ENCODE measurements around the gene ARHGAP45. TPM values are rescaled to one million over a fixed set of nuclear protein-coding genes. Genes with fewer than 3 reads are reported as not detected.

ARHGAP45 gene
- total and polyA plus RNA-seq, 2 donors from 2014 or later, result 11.8 to 50.0 TPM

GRCh38 chr19:1050989-1051788 is 15.8 kb upstream of the ARHGAP45 start:
- Histone ChIP-seq H3K9me3 (ENCODE audit: control insufficient read depth in 2 of 3, insufficient read depth in 1 of 3, low read length in 3 of 3) (peaks cover 0 to 2% (median 0%) of the 10 kb centered on the region in 3 donors), H3K4me3 (ENCODE audit: low read length in 3 of 3) (no peak overlapping the region), H3K27ac (ENCODE audit: low read depth in 2 of 2, low read length in 2 of 2) (no peak overlapping the region), H3K4me1 (ENCODE audit: control insufficient read depth in 2 of 3, insufficient read depth in 2 of 3, low read depth in 1 of 3, low read length in 3 of 3) (no peaks in the 10 kb centered on the region), H3K27me3 (ENCODE audit: control insufficient read depth, insufficient read depth, low read length) (no peaks in the 10 kb centered on the region), H3K36me3 (ENCODE audit: control insufficient read depth in 2 of 3, insufficient read depth in 3 of 3, low read length in 3 of 3) (no peaks in the 10 kb centered on the region), H3K9ac (ENCODE audit: low read length in 3 of 3) (no peak overlapping the region)
- intact Hi-C loops (cut with DNase I), result no loop called here
- FAIRE-seq (no peak), DNase-seq (peak in 1 of 5 donors; percentile 39)
- TF ChIP-seq CTCF (IDR thresholded peaks at IDR 0.05; ENCODE audit: borderline replicate concordance, extremely low read depth, insufficient read depth), result no peak

- DNase-seq (no peak), FAIRE-seq (no peak)
- Histone ChIP-seq H3K9ac (ENCODE audit: low read length in 3 of 3) (no peak overlapping the region), H3K4me1 (ENCODE audit: control insufficient read depth in 2 of 3, insufficient read depth in 2 of 3, low read depth in 1 of 3, low read length in 3 of 3) (no peaks in the 10 kb centered on the region), H3K9me3 (ENCODE audit: control insufficient read depth in 2 of 3, insufficient read depth in 1 of 3, low read length in 3 of 3) (peaks cover 0 to 8% (median 0%) of the 10 kb centered on the region in 3 donors), H3K4me3 (ENCODE audit: low read length in 3 of 3) (no peak overlapping the region), H3K36me3 (ENCODE audit: control insufficient read depth in 2 of 3, insufficient read depth in 3 of 3, low read length in 3 of 3) (no peaks in the 10 kb centered on the region), H3K27ac (ENCODE audit: low read depth in 2 of 2, low read length in 2 of 2) (no peak overlapping the region), H3K27me3 (ENCODE audit: control insufficient read depth, insufficient read depth, low read length) (no peaks in the 10 kb centered on the region)
- no peak for TF ChIP-seq CTCF (IDR thresholded peaks at IDR 0.05; ENCODE audit: borderline replicate concordance, extremely low read depth, insufficient read depth)
- intact Hi-C loops (cut with DNase I), result no loop called here
Observed at GRCh38 chr19:1051791-1052190, 15.2 kb upstream of the ARHGAP45 start.

DNA sequence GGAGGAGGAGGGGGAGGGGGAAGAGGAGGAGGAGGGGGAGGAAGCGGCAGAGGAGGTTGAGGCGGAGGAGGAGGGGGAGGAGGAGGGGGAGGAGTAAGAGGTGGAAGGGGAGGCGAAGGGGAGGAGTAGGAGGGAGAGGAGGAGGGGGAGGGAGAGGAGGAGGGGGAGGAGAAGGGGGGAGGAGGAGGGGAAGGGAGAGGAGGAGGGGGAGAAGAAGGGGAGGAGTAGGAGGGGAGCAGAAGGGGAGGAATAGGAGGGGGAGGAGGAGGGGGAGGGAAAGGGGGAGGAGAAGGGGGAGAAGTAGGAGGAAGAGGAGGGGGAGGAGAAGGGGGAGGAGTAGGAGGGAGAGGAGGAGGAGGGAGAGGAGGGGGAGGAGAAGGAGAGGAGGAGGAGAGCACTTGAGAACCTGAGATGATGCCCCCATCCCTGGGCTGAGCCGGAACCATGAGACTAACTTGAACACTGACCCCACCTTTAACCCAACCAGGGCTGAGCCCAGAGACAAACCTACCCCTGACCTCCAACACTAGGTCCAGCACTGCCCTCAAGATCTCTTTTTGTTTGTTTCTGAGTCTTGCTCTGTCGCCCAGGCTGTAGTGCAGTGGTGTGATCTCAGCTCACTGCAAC is 14.5 kb upstream of the ARHGAP45 start:
- H3K27me3 ChIP-seq (ENCODE audit: control insufficient read depth, insufficient read depth, low read length), result no peaks in the 10 kb centered on the region
- peaks cover 0 to 14% (median 3%) of the 10 kb centered on the region in 3 donors for H3K9me3 ChIP-seq (ENCODE audit: control insufficient read depth in 2 of 3, insufficient read depth in 1 of 3, low read length in 3 of 3)
- FAIRE-seq (no peak), DNase-seq (no peak)
- H3K4me1 ChIP-seq (ENCODE audit: control insufficient read depth in 2 of 3, insufficient read depth in 2 of 3, low read depth in 1 of 3, low read length in 3 of 3), result no peaks in the 10 kb centered on the region
- H3K4me3 ChIP-seq (ENCODE audit: low read length in 3 of 3), result no peak overlapping the region
- H3K36me3 ChIP-seq (ENCODE audit: control insufficient read depth in 2 of 3, insufficient read depth in 3 of 3, low read length in 3 of 3), result no peaks in the 10 kb centered on the region
- TF ChIP-seq CTCF (IDR thresholded peaks at IDR 0.05; ENCODE audit: borderline replicate concordance, extremely low read depth, insufficient read depth), result no peak
- no peak overlapping the region for H3K27ac ChIP-seq (ENCODE audit: low read depth in 2 of 2, low read length in 2 of 2)
- intact Hi-C loops (cut with DNase I), result no loop called here
- no peak overlapping the region for H3K9ac ChIP-seq (ENCODE audit: low read length in 3 of 3)

All from kidney (tissue), 14 donors.